IMR-90 (cell line): Measurements from ENCODE around the gene GRM2. TPM values are rescaled to one million over a fixed set of nuclear protein-coding genes. Genes with fewer than 3 reads are reported as not detected.
A peak's percentile ranks its signal among the peaks of the same experiment; 100 is the strongest.

ENCODE experiments used
- ATAC-seq: fragments of 200-7000 bp; cut with Tn5 transposase; 2 replicates; pipeline ENCODE4 v1.9.1; 2020; ENCODE audit warnings: low read depth, mild to moderate bottlenecking, moderate library complexity
- BruUV-seq: library from RNA; stranded (reverse); fragments of 400-500 nt; replicated peaks from 2 replicates; lab custom pipeline; 2021; lab: Mats Ljungman, UMichigan
- CTCF ChIA-PET: fragments of 300-600 bp; formaldehyde crosslinking; extraction: SDS; loops from one replicate; lab custom pipeline; 2021; ENCODE audit warnings: antibody characterized with exemption; lab: Yijun Ruan, JAX
- POLR2A ChIA-PET: fragments of 300-600 bp; sonication (Branson Sonifier 250); formaldehyde crosslinking; loops from one replicate; lab custom pipeline; 2022; ENCODE audit warnings: antibody characterized with exemption; ENCODE audit not compliant: unreplicated experiment; lab: Charles Lee
- DNase-seq: peaks from one replicate; pipeline ENCODE4 v3.0.0; 2013
- H2AFZ ChIP-seq: replicated peaks from 2 replicates; pipeline ENCODE3; 2013; ENCODE audit warnings: low read length, mild to moderate bottlenecking; ENCODE audit not compliant: poor library complexity
- H2AK5ac ChIP-seq: 2 replicates; pipeline ENCODE4 v1.6.1; 2013; ENCODE audit warnings: low read depth, low read length, inconsistent platforms
- H2AK9ac ChIP-seq: replicated peaks from 2 replicates; pipeline ENCODE3; 2013; ENCODE audit warnings: mild to moderate bottlenecking, low read depth, low read length, moderate library complexity; ENCODE audit not compliant: poor library complexity
- H2BK120ac ChIP-seq: 2 replicates; pipeline ENCODE4 v1.6.1; 2013; ENCODE audit warnings: low read depth, low read length, inconsistent platforms
- H2BK15ac ChIP-seq: 3 replicates; pipeline ENCODE4 v1.6.1; 2013; ENCODE audit warnings: low read depth, low read length, inconsistent platforms
- H2BK20ac ChIP-seq: 2 replicates; pipeline ENCODE4 v1.6.1; 2013; ENCODE audit warnings: low read depth, mild to moderate bottlenecking, inconsistent platforms, low read length, moderate library complexity
- H2BK5ac ChIP-seq: 2 replicates; pipeline ENCODE4 v1.6.1; 2013; ENCODE audit warnings: mild to moderate bottlenecking, low read depth, low read length, inconsistent platforms; ENCODE audit not compliant: poor library complexity, severe bottlenecking
- H3K14ac ChIP-seq: replicated peaks from 2 replicates; pipeline ENCODE4 v1.6.1; 2013; ENCODE audit warnings: low read depth, low read length, inconsistent platforms
- H3K18ac ChIP-seq: 2 replicates; pipeline ENCODE4 v1.6.1; 2013; ENCODE audit warnings: low read depth, low read length, control low read depth
- H3K23ac ChIP-seq: 2 replicates; pipeline ENCODE4 v1.6.1; 2013; ENCODE audit warnings: low read depth, low read length, inconsistent platforms
- H3K27ac ChIP-seq: 2 replicates; pipeline ENCODE4 v1.5.1; 2013; ENCODE audit warnings: mild to moderate bottlenecking, control low read depth, low read length; ENCODE audit not compliant: insufficient read depth
- H3K27me3 ChIP-seq: 2 replicates; pipeline ENCODE4 v1.6.1; 2013; ENCODE audit warnings: low read length; ENCODE audit not compliant: control insufficient read depth, insufficient read depth
- H3K36me3 ChIP-seq: 2 replicates; pipeline ENCODE4 v1.6.1; 2013; ENCODE audit warnings: low read length, mixed read lengths; ENCODE audit not compliant: control insufficient read depth, insufficient read depth
- H3K4ac ChIP-seq: 2 replicates; pipeline ENCODE4 v1.6.1; 2013; ENCODE audit warnings: low read depth, low read length, inconsistent platforms
- H3K4me1 ChIP-seq: 2 replicates; pipeline ENCODE4 v1.6.1; 2013; ENCODE audit warnings: low read length, mixed read lengths; ENCODE audit not compliant: control insufficient read depth, insufficient read depth
- H3K4me2 ChIP-seq: 2 replicates; pipeline ENCODE4 v1.6.1; 2013; ENCODE audit warnings: low read depth, mild to moderate bottlenecking, control low read depth, low read length, moderate library complexity
- H3K4me3 ChIP-seq: 2 replicates; pipeline ENCODE4 v1.5.1; 2013; ENCODE audit warnings: low read depth, mild to moderate bottlenecking, control low read depth, low read length, moderate library complexity; ENCODE audit not compliant: insufficient read depth
- H3K56ac ChIP-seq: 2 replicates; pipeline ENCODE4 v1.6.1; 2013; ENCODE audit warnings: low read length, inconsistent platforms; ENCODE audit not compliant: insufficient read depth; ENCODE audit errors: extremely low read depth
- H3K79me1 ChIP-seq, 2 experiments: 2 replicates each; pipeline ENCODE4 v1.6.1; 2013; ENCODE audit warnings: low read length in 2 of 2, inconsistent platforms in 1 of 2, low read depth in 1 of 2
- H3K9ac ChIP-seq: 2 replicates; pipeline ENCODE4 v1.6.1; 2013; ENCODE audit warnings: low read depth, low read length, control low read depth
- H3K9me1 ChIP-seq: 2 replicates; pipeline ENCODE4 v1.6.1; 2013; ENCODE audit warnings: low read length, inconsistent platforms; ENCODE audit not compliant: insufficient read depth
- H3K9me3 ChIP-seq: 2 replicates; pipeline ENCODE4 v1.6.1; 2013; ENCODE audit warnings: low read length; ENCODE audit not compliant: control insufficient read depth, insufficient read depth
- H4K20me1 ChIP-seq: 2 replicates; pipeline ENCODE4 v1.6.1; 2013; ENCODE audit warnings: low read length, inconsistent platforms; ENCODE audit not compliant: insufficient read depth
- H4K5ac ChIP-seq: 2 replicates; pipeline ENCODE4 v1.6.1; 2013; ENCODE audit warnings: mild to moderate bottlenecking, low read depth, low read length, control low read depth
- H4K8ac ChIP-seq, 2 experiments: 2 replicates each; pipeline ENCODE4 v1.6.1; 2013; ENCODE audit warnings: low read depth in 2 of 2, low read length in 2 of 2, control low read depth in 1 of 2, inconsistent platforms in 1 of 2
- H4K91ac ChIP-seq: 2 replicates; pipeline ENCODE4 v1.6.1; 2013; ENCODE audit warnings: low read depth, low read length, inconsistent platforms; ENCODE audit not compliant: insufficient read depth
- BHLHE40 ChIP-seq: fragments of 150-350 bp; IDR thresholded peaks from 2 replicates; pipeline ENCODE4 v1.6.1; 2016; ENCODE audit warnings: mild to moderate bottlenecking, low read depth, low read length
- CEBPB ChIP-seq: IDR thresholded peaks from 2 replicates; pipeline ENCODE4 v1.6.1; 2012; ENCODE audit warnings: low read depth, low read length, improper control_type of control experiment
- FOS ChIP-seq: fragments of 150-350 bp; IDR thresholded peaks from 2 replicates; pipeline ENCODE4 v1.6.1; 2016; ENCODE audit warnings: low read depth, low read length
- MAZ ChIP-seq: IDR thresholded peaks from 2 replicates; pipeline ENCODE4 v1.6.1; 2012; ENCODE audit warnings: low read depth, mild to moderate bottlenecking, low read length, improper control_type of control experiment, moderate library complexity, borderline replicate concordance
- POLR2A ChIP-seq: IDR thresholded peaks from 2 replicates; pipeline ENCODE4 v1.6.1; 2012; ENCODE audit warnings: mild to moderate bottlenecking, low read depth, low read length
- RAD21 ChIP-seq: IDR thresholded peaks from 2 replicates; pipeline ENCODE4 v1.6.1; 2012; ENCODE audit warnings: low read length, improper control_type of control experiment
- RCOR1 ChIP-seq: IDR thresholded peaks from 2 replicates; pipeline ENCODE4 v1.6.1; 2012; ENCODE audit warnings: mild to moderate bottlenecking, low read length, improper control_type of control experiment; ENCODE audit not compliant: insufficient replicate concordance
- RFX5 ChIP-seq: IDR thresholded peaks from 2 replicates; pipeline ENCODE4 v1.8.0; 2012; ENCODE audit warnings: low read depth, mild to moderate bottlenecking, low read length, moderate library complexity
- SMC3 ChIP-seq: fragments of 150-350 bp; IDR thresholded peaks from 2 replicates; pipeline ENCODE4 v1.6.1; 2016; ENCODE audit warnings: low read depth, mild to moderate bottlenecking, antibody characterized with exemption, low read length, moderate library complexity
- WGBS, 2 experiments: methylation state at CpG; one replicate each; pipeline versions ENCODE4 v1.1.5 to v1.1.7; 2013; ENCODE audit warnings: missing lambda C conversion rate in 2 of 2; ENCODE audit not compliant: insufficient read length in 1 of 2; ENCODE audit errors: extremely low coverage in 2 of 2; 5-methylcytosine and 5-hydroxymethylcytosine counted together
- dilution Hi-C: fragments of 300-500 bp; cut with HindIII; formaldehyde crosslinking; loops from one replicate; pipeline ENCODE4 v1.14.3; 2018; ENCODE audit warnings: low sequenced_read_pairs; ENCODE audit not compliant: unreplicated experiment
- in situ Hi-C: fragments of 300-500 bp; cut with MboI; formaldehyde crosslinking; loops from 3 replicates; pipeline ENCODE4 v1.14.3; 2019; ENCODE audit warnings: low sequenced_read_pairs, inconsistent platforms, mixed read lengths
- intact Hi-C: fragments of 100-400 bp; cut with micrococcal nuclease; formaldehyde crosslinking; loops from 2 replicates; pipeline ENCODE4 v1.10.0; 2022
- polyA plus RNA-seq, 3 experiments: library from polyadenylated mRNA; depleted of rRNA; stranded (reverse); fragments of >200 nt; gene quantifications; 2 replicates each; pipeline ENCODE4 v1.2.3, GENCODE V29; 2012; ENCODE audit warnings: low replicate concordance in 1 of 3
- total RNA-seq: library from RNA; depleted of rRNA; stranded (reverse); fragments of >200 nt; gene quantifications from 2 replicates; pipeline ENCODE4 v1.2.3, GENCODE V29; 2012
- TF ChIP-seq, protein P1 (sequence below): conservative IDR thresholded peaks from 2 replicates; pipeline ENCODE4 v1.5.1; 2012; ENCODE audit warnings: mild to moderate bottlenecking, low read depth, low read length, improper control_type of control experiment
- TF ChIP-seq, protein P2 (sequence below): fragments of 150-350 bp; IDR thresholded peaks from 2 replicates; pipeline ENCODE4 v1.6.1; 2016; ENCODE audit warnings: low read depth, mild to moderate bottlenecking, low read length, moderate library complexity, borderline replicate concordance
- TF ChIP-seq, protein P3 (sequence below): fragments of 150-350 bp; IDR thresholded peaks from 2 replicates; pipeline ENCODE4 v1.6.1; 2017; ENCODE audit warnings: mild to moderate bottlenecking, antibody characterized with exemption, low read length, low read depth

GRM2 gene
- total and polyA plus RNA-seq, 2 of the 4 experiments (the other 2 are of a cell fraction), result under 0.01 to 0.14 TPM

DNA sequence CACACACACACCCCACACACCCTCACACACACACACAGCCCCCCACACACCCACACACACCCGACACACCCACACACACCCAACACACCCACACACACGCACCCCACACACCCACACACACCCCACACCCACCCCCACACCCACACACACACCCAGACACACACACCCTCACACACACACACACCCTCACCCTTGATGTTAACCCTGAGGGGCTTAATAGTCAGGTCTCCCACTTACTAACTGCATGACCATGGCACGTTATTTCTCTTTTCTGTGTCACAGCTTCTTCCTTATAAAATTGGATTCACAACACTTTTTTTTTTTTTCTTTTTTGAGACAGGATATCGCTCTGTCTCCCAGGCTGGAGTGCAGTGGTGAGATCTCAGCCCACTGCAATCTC is 2.8 kb downstream of the GRM2 start:
- no peak overlapping the region for H3K23ac ChIP-seq
- H3K27me3 ChIP-seq, result peaks cover 15% of the 10 kb centered on the region; the same call in 1 of the 2 replicates
- POLR2A ChIA-PET, result no interaction called here
- DNase-seq, result no peak
- H2BK20ac ChIP-seq, result no peak overlapping the region
- WGBS, 2 experiments, result no CpG with 5 or more reads among the region's 4 CpGs
- no peaks in the 10 kb centered on the region for H3K79me1 ChIP-seq
- TF ChIP-seq POLR2A, result no peak
- no peak for TF ChIP-seq RFX5
- TF ChIP-seq, protein P1, sequence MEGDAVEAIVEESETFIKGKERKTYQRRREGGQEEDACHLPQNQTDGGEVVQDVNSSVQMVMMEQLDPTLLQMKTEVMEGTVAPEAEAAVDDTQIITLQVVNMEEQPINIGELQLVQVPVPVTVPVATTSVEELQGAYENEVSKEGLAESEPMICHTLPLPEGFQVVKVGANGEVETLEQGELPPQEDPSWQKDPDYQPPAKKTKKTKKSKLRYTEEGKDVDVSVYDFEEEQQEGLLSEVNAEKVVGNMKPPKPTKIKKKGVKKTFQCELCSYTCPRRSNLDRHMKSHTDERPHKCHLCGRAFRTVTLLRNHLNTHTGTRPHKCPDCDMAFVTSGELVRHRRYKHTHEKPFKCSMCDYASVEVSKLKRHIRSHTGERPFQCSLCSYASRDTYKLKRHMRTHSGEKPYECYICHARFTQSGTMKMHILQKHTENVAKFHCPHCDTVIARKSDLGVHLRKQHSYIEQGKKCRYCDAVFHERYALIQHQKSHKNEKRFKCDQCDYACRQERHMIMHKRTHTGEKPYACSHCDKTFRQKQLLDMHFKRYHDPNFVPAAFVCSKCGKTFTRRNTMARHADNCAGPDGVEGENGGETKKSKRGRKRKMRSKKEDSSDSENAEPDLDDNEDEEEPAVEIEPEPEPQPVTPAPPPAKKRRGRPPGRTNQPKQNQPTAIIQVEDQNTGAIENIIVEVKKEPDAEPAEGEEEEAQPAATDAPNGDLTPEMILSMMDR, result no peak
- TF ChIP-seq, protein P2, sequence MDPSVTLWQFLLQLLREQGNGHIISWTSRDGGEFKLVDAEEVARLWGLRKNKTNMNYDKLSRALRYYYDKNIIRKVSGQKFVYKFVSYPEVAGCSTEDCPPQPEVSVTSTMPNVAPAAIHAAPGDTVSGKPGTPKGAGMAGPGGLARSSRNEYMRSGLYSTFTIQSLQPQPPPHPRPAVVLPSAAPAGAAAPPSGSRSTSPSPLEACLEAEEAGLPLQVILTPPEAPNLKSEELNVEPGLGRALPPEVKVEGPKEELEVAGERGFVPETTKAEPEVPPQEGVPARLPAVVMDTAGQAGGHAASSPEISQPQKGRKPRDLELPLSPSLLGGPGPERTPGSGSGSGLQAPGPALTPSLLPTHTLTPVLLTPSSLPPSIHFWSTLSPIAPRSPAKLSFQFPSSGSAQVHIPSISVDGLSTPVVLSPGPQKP, result no peak
- TF ChIP-seq SMC3, result no peak
- TF ChIP-seq RCOR1, result no peak
- no peak for TF ChIP-seq RAD21
- TF ChIP-seq BHLHE40, result no peak
- no peak for TF ChIP-seq FOS
- TF ChIP-seq MAZ, result no peak
- no peak for TF ChIP-seq CEBPB
- TF ChIP-seq, protein P3, sequence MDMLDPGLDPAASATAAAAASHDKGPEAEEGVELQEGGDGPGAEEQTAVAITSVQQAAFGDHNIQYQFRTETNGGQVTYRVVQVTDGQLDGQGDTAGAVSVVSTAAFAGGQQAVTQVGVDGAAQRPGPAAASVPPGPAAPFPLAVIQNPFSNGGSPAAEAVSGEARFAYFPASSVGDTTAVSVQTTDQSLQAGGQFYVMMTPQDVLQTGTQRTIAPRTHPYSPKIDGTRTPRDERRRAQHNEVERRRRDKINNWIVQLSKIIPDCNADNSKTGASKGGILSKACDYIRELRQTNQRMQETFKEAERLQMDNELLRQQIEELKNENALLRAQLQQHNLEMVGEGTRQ, result no peak
- no peak overlapping the region for H3K9ac ChIP-seq
- no peak overlapping the region for H2BK15ac ChIP-seq
- peaks cover 3% of the 10 kb centered on the region; the same call in 1 of the 2 replicates for H3K9me1 ChIP-seq
- no peak overlapping the region for H2BK120ac ChIP-seq
- no peak overlapping the region for H2AFZ ChIP-seq
- H4K5ac ChIP-seq, result no peak overlapping the region
- no peak overlapping the region for H3K4me2 ChIP-seq
- H3K4me1 ChIP-seq, result no peaks in the 10 kb centered on the region
- H2AK9ac ChIP-seq, result no peak overlapping the region
- CTCF ChIA-PET, result no interaction called here
- no peak overlapping the region for H3K4me3 ChIP-seq
- H3K18ac ChIP-seq, result no peak overlapping the region
- intact Hi-C loops (loop anchor here (5.0 kb wide), 1 partner anchor 93 kb away; no protein-coding TSS in a partner anchor), dilution Hi-C loops (no loop called here), in situ Hi-C loops (no loop called here)
- H3K36me3 ChIP-seq, result no peaks in the 10 kb centered on the region
- H3K14ac ChIP-seq, result no peak overlapping the region
- no peak overlapping the region for H3K56ac ChIP-seq
- peaks cover 15% of the 10 kb centered on the region for H4K20me1 ChIP-seq
- H4K8ac ChIP-seq, result no peak overlapping the region
- H3K27ac ChIP-seq, result no peak overlapping the region
- ATAC-seq, result no peak
- H2BK5ac ChIP-seq, result peak overlapping the region; percentile 29
- no peak overlapping the region for H2AK5ac ChIP-seq
- no peak overlapping the region for H3K4ac ChIP-seq
- no peak overlapping the region for H4K91ac ChIP-seq
- no TSS peak for BruUV-seq
- no peaks in the 10 kb centered on the region for H3K9me3 ChIP-seq
